Stomach (tissue), 4 donors: ENCODE data around the gene SGK1.

Experiments used
- CTCF ChIP-seq, 7 experiments: fragments of 450-650 bp in 4 of 7; fragments of 200-600 bp in 3 of 7; sonication (generic) in 3 of 7; IDR thresholded peaks; one replicate each; pipeline ENCODE4 v1.5.1; 2016 to 2019; ENCODE audit warnings: antibody characterized with exemption in 7 of 7, control low read depth in 2 of 7, mild to moderate bottlenecking in 1 of 7
- POLR2A ChIP-seq, 4 donors: fragments of 450-650 bp; IDR thresholded peaks; one replicate each; pipeline ENCODE4 v1.6.1; 2016; ENCODE audit warnings: antibody characterized with exemption in 4 of 4, control low read depth in 2 of 4, mild to moderate bottlenecking in 1 of 4, moderate library complexity in 1 of 4

- TF ChIP-seq CTCF (IDR thresholded peaks at IDR 0.05), result no peak
- TF ChIP-seq POLR2A (IDR thresholded peaks at IDR 0.05), result no peak
Observed at GRCh38 chr6:134249239-134249758, 68.6 kb downstream of the SGK1 start.
